Stimulated activated naive CD4-positive, alpha-beta T cell treated with Interleukin-2 at 50 U/mL for 16 hours (primary cell): ENCODE measurements around the gene PTEN.
"Not testable (repeated sequence)": the region's sequence is repeated elsewhere in the genome, so short reads cannot be mapped to it uniquely, and the experiment has no call there.

Source experiments
- DNase-seq: peaks from one replicate; lab custom pipeline; 2025; lab: John Stamatoyannopoulos, UW

The PTEN gene

GRCh38 chr10:87845624-87845998, 17.8 kb upstream of the PTEN start:
- DNase-seq, result no peak

GRCh38 chr10:87846023-87846422, 17.4 kb upstream of the PTEN start:
- DNase-seq, result no peak

GRCh38 chr10:87846711-87847110, 16.7 kb upstream of the PTEN start:
- DNase-seq, result not testable (repeated sequence)

GRCh38 chr10:87847550-87847949, 15.9 kb upstream of the PTEN start:
- no peak for DNase-seq

GRCh38 chr10:87849001-87849400, 14.4 kb upstream of the PTEN start:
- no peak for DNase-seq

GRCh38 chr10:87850742-87851205, 12.7 kb upstream of the PTEN start:
- peak; percentile 7 for DNase-seq

- DNase-seq, result no peak
Observed at GRCh38 chr10:87852089-87852488, 11.3 kb upstream of the PTEN start.

- DNase-seq, result not testable (repeated sequence)
Observed at GRCh38 chr10:87855247-87855646, 8.2 kb upstream of the PTEN start.

GRCh38 chr10:87855665-87856064, 7.8 kb upstream of the PTEN start:
- not testable (repeated sequence) for DNase-seq

- DNase-seq, result peak; percentile 4
Observed at GRCh38 chr10:87860156-87860795, 3.1 kb upstream of the PTEN start.

GRCh38 chr10:87860816-87861403, 2.5 kb upstream of the PTEN start:
- no peak for DNase-seq

GRCh38 chr10:87861566-87861952, 1.9 kb upstream of the PTEN start:
- DNase-seq, result no peak

GRCh38 chr10:87861953-87862678, 1.3 kb upstream of the PTEN start:
- peak; percentile 94 for DNase-seq

- DNase-seq, result peak; percentile 83
Observed at GRCh38 chr10:87862679-87863052, 759 bp upstream of the PTEN start.

- peak; percentile 12 for DNase-seq
Observed at GRCh38 chr10:87863951-87864495, 598 bp downstream of the PTEN start.

- no peak for DNase-seq
Observed at GRCh38 chr10:87864496-87865059, 1.2 kb downstream of the PTEN start.

GRCh38 chr10:87865241-87865881, 1.9 kb downstream of the PTEN start:
- no peak for DNase-seq

- no peak for DNase-seq
Observed at GRCh38 chr10:87866412-87866974, 3.1 kb downstream of the PTEN start.

- no peak for DNase-seq
Observed at GRCh38 chr10:87867453-87867852, 4.0 kb downstream of the PTEN start.

GRCh38 chr10:87868277-87868676, 4.9 kb downstream of the PTEN start:
- no peak for DNase-seq

- not testable (repeated sequence) for DNase-seq
Observed at GRCh38 chr10:87869139-87869538, 5.7 kb downstream of the PTEN start.
